ENCODE results near the gene KCNK3. TPM values are rescaled to one million over a fixed set of nuclear protein-coding genes. Genes with fewer than 3 reads are reported as not detected.

The KCNK3 gene
- total and polyA plus RNA-seq, 2 of the 13 experiments (the other 11 are each of a cell fraction or from before 2014, with no cell fraction given), result not detected

GRCh38 chr2:26764078-26764887 lies 71.8 kb downstream of the KCNK3 start, which contains the start of gene SLC35F6 (continued):
- TF ChIP-seq BCL3 (CRISPR knock-in tag; IDR thresholded peaks at IDR 0.05) (peak; percentile 91), NFYB (CRISPR knock-in tag; IDR thresholded peaks at IDR 0.05) (0 out of 2 replicates have a peak, but pooled peaks have one; percentile 28), SALL2 (CRISPR knock-in tag; IDR thresholded peaks at IDR 0.05) (peak; percentile 50), ZNF737 (CRISPR knock-in tag; IDR thresholded peaks at IDR 0.05; ENCODE audit: borderline replicate concordance) (no peak; the same call in 1 of the 2 replicates), MAFK (conservative IDR thresholded peaks at IDR 0.05 in 1 of 2, IDR thresholded peaks at IDR 0.05 in 1 of 2; ENCODE audit: low read length in 2 of 2) (no peak), E2F2 (CRISPR knock-in tag; IDR thresholded peaks at IDR 0.05; ENCODE audit: borderline replicate concordance) (no peak; the same call in 1 of the 2 replicates), KAT2B (IDR thresholded peaks at IDR 0.05; ENCODE audit: borderline replicate concordance, low read depth, low read length) (no peak), CREB3 (CRISPR knock-in tag; IDR thresholded peaks at IDR 0.05) (0 out of 2 replicates have a peak, but pooled peaks have one; percentile 64), IRF2 (CRISPR knock-in tag; IDR thresholded peaks at IDR 0.05) (0 out of 2 replicates have a peak, but pooled peaks have one; percentile 62), WIZ (CRISPR knock-in tag; IDR thresholded peaks at IDR 0.05) (no peak), FOXC1 (CRISPR knock-in tag; IDR thresholded peaks at IDR 0.05; ENCODE audit: borderline replicate concordance) (peak; percentile 98), ZMAT5 (CRISPR knock-in tag; IDR thresholded peaks at IDR 0.05; ENCODE audit: borderline replicate concordance, low read depth) (no peak), RFXAP (CRISPR knock-in tag; IDR thresholded peaks at IDR 0.05; ENCODE audit: borderline replicate concordance) (peak; percentile 38; the same call in 1 of the 2 replicates), FOSL2 (CRISPR knock-in tag; IDR thresholded peaks at IDR 0.05) (0 out of 2 replicates have a peak, but pooled peaks have one; percentile 41), ZFP91 (CRISPR knock-in tag; IDR thresholded peaks at IDR 0.05; ENCODE audit: borderline replicate concordance) (peak; percentile 90), ZNF17 (CRISPR knock-in tag; IDR thresholded peaks at IDR 0.05) (peak; percentile 34; the same call in 1 of the 2 replicates), TCF12 (IDR thresholded peaks at IDR 0.05) (no peak), TCF12 (CRISPR knock-in tag; IDR thresholded peaks at IDR 0.05) (no peak), GATAD1 (CRISPR knock-in tag; IDR thresholded peaks at IDR 0.05) (peak; percentile 78), ZBTB44 (CRISPR knock-in tag; IDR thresholded peaks at IDR 0.05) (peak; percentile 47; the same call in 1 of the 2 replicates), ZNF652 (CRISPR knock-in tag; IDR thresholded peaks at IDR 0.05; ENCODE audit: borderline replicate concordance, low read depth) (no peak), MBNL3 (CRISPR knock-in tag; conservative IDR thresholded peaks at IDR 0.05) (no peak)

All from HepG2 (cell line).